SK-N-SH (cell line): ENCODE results near the gene PRKCA.

Experiments
- CHD2 ChIP-seq: fragments of 150-350 bp; IDR thresholded peaks from 2 replicates; pipeline ENCODE4 v1.6.1; 2018; ENCODE audit warnings: low read length; ENCODE audit not compliant: partially characterized antibody
- ELF1 ChIP-seq: IDR thresholded peaks from 2 replicates; pipeline ENCODE4 v1.4.0; 2012
- EP300 ChIP-seq, 2 experiments: IDR thresholded peaks; 2 replicates each; pipeline versions ENCODE4 v1.4.0 to v1.6.1; 2012; ENCODE audit warnings: borderline replicate concordance in 1 of 2, low read depth in 1 of 2, low read length in 1 of 2
- EZH2phosphoT487 ChIP-seq: fragments of 200-600 bp; sonication (generic); IDR thresholded peaks from 2 replicates; pipeline ENCODE4 v1.6.1; 2017; ENCODE audit warnings: low read depth, mixed run types, mild to moderate bottlenecking, antibody characterized with exemption, moderate library complexity, borderline replicate concordance
- MAX ChIP-seq: IDR thresholded peaks from 2 replicates; pipeline ENCODE4 v1.4.0; 2012; ENCODE audit warnings: low read depth
- POLR2AphosphoS5 ChIP-seq: IDR thresholded peaks from 2 replicates; pipeline ENCODE4 v1.6.1; 2012; ENCODE audit warnings: low read depth, low read length
- RAD21 ChIP-seq: IDR thresholded peaks from 2 replicates; pipeline ENCODE4 v1.6.1; 2012; ENCODE audit warnings: mild to moderate bottlenecking, low read length
- RCOR1 ChIP-seq: fragments of 150-350 bp; IDR thresholded peaks from 2 replicates; pipeline ENCODE4 v1.6.1; 2017; ENCODE audit warnings: antibody characterized with exemption, low read length
- SMC3 ChIP-seq: IDR thresholded peaks from 2 replicates; pipeline ENCODE4 v1.6.1; 2012; ENCODE audit warnings: low read depth, low read length, improper control_type of control experiment
- TCF12 ChIP-seq: IDR thresholded peaks from 2 replicates; pipeline ENCODE4 v1.4.0; 2012
- USF2 ChIP-seq: fragments of 150-350 bp; IDR thresholded peaks from 2 replicates; pipeline ENCODE4 v1.6.1; 2017; ENCODE audit warnings: antibody characterized with exemption, low read length, low read depth, borderline replicate concordance
- YY1 ChIP-seq: IDR thresholded peaks from 2 replicates; pipeline ENCODE4 v1.4.0; 2012; ENCODE audit warnings: low read depth, mild to moderate bottlenecking
- TF ChIP-seq, protein P1 (sequence below): fragments of 200-600 bp; sonication (generic); IDR thresholded peaks from 2 replicates; pipeline ENCODE4 v1.6.1; 2017; ENCODE audit warnings: antibody characterized with exemption, mild to moderate bottlenecking, moderate library complexity
- TF ChIP-seq, protein P2 (sequence below): IDR thresholded peaks from 2 replicates; pipeline ENCODE4 v1.6.1; 2012; ENCODE audit warnings: mild to moderate bottlenecking, low read depth, low read length, moderate library complexity

GRCh38 chr17:66367107-66367506 lies 64.7 kb downstream of the PRKCA start:
- TF ChIP-seq, protein P1, sequence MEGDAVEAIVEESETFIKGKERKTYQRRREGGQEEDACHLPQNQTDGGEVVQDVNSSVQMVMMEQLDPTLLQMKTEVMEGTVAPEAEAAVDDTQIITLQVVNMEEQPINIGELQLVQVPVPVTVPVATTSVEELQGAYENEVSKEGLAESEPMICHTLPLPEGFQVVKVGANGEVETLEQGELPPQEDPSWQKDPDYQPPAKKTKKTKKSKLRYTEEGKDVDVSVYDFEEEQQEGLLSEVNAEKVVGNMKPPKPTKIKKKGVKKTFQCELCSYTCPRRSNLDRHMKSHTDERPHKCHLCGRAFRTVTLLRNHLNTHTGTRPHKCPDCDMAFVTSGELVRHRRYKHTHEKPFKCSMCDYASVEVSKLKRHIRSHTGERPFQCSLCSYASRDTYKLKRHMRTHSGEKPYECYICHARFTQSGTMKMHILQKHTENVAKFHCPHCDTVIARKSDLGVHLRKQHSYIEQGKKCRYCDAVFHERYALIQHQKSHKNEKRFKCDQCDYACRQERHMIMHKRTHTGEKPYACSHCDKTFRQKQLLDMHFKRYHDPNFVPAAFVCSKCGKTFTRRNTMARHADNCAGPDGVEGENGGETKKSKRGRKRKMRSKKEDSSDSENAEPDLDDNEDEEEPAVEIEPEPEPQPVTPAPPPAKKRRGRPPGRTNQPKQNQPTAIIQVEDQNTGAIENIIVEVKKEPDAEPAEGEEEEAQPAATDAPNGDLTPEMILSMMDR = no peak
- TF ChIP-seq SMC3 (no peak), RCOR1 (no peak), POLR2AphosphoS5 (no peak), ELF1 (no peak), EP300 (IDR thresholded peaks at IDR 0.05; ENCODE audit: borderline replicate concordance in 1 of 2, low read depth in 1 of 2, low read length in 1 of 2) (no peak), CHD2 (no peak), USF2 (no peak), RAD21 (no peak), TCF12 (no peak), YY1 (no peak), EZH2phosphoT487 (no peak), MAX (no peak)
- TF ChIP-seq, protein P2, sequence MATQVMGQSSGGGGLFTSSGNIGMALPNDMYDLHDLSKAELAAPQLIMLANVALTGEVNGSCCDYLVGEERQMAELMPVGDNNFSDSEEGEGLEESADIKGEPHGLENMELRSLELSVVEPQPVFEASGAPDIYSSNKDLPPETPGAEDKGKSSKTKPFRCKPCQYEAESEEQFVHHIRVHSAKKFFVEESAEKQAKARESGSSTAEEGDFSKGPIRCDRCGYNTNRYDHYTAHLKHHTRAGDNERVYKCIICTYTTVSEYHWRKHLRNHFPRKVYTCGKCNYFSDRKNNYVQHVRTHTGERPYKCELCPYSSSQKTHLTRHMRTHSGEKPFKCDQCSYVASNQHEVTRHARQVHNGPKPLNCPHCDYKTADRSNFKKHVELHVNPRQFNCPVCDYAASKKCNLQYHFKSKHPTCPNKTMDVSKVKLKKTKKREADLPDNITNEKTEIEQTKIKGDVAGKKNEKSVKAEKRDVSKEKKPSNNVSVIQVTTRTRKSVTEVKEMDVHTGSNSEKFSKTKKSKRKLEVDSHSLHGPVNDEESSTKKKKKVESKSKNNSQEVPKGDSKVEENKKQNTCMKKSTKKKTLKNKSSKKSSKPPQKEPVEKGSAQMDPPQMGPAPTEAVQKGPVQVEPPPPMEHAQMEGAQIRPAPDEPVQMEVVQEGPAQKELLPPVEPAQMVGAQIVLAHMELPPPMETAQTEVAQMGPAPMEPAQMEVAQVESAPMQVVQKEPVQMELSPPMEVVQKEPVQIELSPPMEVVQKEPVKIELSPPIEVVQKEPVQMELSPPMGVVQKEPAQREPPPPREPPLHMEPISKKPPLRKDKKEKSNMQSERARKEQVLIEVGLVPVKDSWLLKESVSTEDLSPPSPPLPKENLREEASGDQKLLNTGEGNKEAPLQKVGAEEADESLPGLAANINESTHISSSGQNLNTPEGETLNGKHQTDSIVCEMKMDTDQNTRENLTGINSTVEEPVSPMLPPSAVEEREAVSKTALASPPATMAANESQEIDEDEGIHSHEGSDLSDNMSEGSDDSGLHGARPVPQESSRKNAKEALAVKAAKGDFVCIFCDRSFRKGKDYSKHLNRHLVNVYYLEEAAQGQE = no peak
